A549 (cell line): ENCODE measurements around the gene PZP. TPM values are rescaled to one million over a fixed set of nuclear protein-coding genes. Genes with fewer than 3 reads are reported as not detected.

Experiments used
- ATAC-seq, 2 experiments: fragments of 200-7000 bp in 1 of 2; fragments of >200 bp in 1 of 2; cut with Nextera tagmentation in 1 of 2; cut with Tn5 transposase in 1 of 2; 3 replicates each; pipeline versions ENCODE4 v1.8.0 to v1.9.1; 2018 to 2020; ENCODE audit warnings: mild to moderate bottlenecking in 1 of 2, moderate library complexity in 1 of 2
- CTCF ChIA-PET: fragments of 300-600 bp; sonication (Branson Sonifier 250); formaldehyde crosslinking; extraction: SDS; loops from one replicate; lab custom pipeline; 2021; ENCODE audit warnings: antibody characterized with exemption, inconsistent platforms; lab: Yijun Ruan, JAX
- POLR2A ChIA-PET: fragments of 350-600 bp; formaldehyde crosslinking; extraction: SDS; loops from one replicate; lab custom pipeline; 2021; ENCODE audit warnings: antibody characterized with exemption, inconsistent platforms; lab: Yijun Ruan, JAX
- DNase-seq, 2 experiments: peaks; one replicate each; pipeline versions ENCODE4 v3.0.0 to v3.0.0-alpha.2; 2011 to 2016; ENCODE audit warnings: low read depth in 1 of 2, low spot score in 1 of 2
- FAIRE-seq: peaks from 2 replicates; lab custom pipeline; 2011; peaks lifted over from hg19 to GRCh38; lab: Jason Lieb, UNC
- H3K27ac ChIP-seq, 2 experiments: fragments of >200 bp; sonication (Bioruptor Twin); formaldehyde crosslinking; 3 replicates each; pipeline ENCODE4 v1.5.1; 2016 to 2017
- H3K4me1 ChIP-seq: fragments of >200 bp; sonication (Bioruptor Twin); formaldehyde crosslinking; 3 replicates; pipeline ENCODE4 v1.6.1; 2016
- H3K4me2 ChIP-seq: fragments of >200 bp; sonication (Bioruptor Twin); formaldehyde crosslinking; 3 replicates; pipeline ENCODE4 v1.6.1; 2016
- H3K4me3 ChIP-seq: fragments of >200 bp; sonication (Bioruptor Twin); formaldehyde crosslinking; 3 replicates; pipeline ENCODE4 v1.5.1; 2016
- H3K9me3 ChIP-seq: fragments of >200 bp; sonication (Bioruptor Twin); formaldehyde crosslinking; 3 replicates; pipeline ENCODE4 v1.6.1; 2016
- BCL3 ChIP-seq: fragments of >200 bp; sonication (Bioruptor Twin); formaldehyde crosslinking; IDR thresholded peaks from 3 replicates; pipeline ENCODE4 v1.6.1; 2016
- CBX2 ChIP-seq: fragments of 200-600 bp; sonication (generic); IDR thresholded peaks from 2 replicates; pipeline ENCODE4 v1.6.1; 2016; ENCODE audit warnings: low read depth, mild to moderate bottlenecking, borderline replicate concordance
- CBX8 ChIP-seq: fragments of 200-600 bp; sonication (generic); IDR thresholded peaks from 2 replicates; pipeline ENCODE4 v1.6.1; 2016
- CHD4 ChIP-seq: fragments of 200-600 bp; sonication (generic); IDR thresholded peaks from 2 replicates; pipeline ENCODE4 v1.6.1; 2016; ENCODE audit warnings: antibody characterized with exemption, mild to moderate bottlenecking, borderline replicate concordance
- CTCF ChIP-seq: fragments of >200 bp; sonication (Bioruptor Twin); formaldehyde crosslinking; IDR thresholded peaks from 3 replicates; pipeline ENCODE4 v1.5.1; 2016
- EHF ChIP-seq: fragments of 250-450 bp; sonication (Bioruptor Pico); IDR thresholded peaks from 2 replicates; pipeline ENCODE4 v1.5.0; 2020; ENCODE audit warnings: mild to moderate bottlenecking
- EP300 ChIP-seq, 2 experiments: fragments of >200 bp; sonication (Bioruptor Twin); formaldehyde crosslinking; IDR thresholded peaks; 2 replicates in 1 of 2; 3 replicates in 1 of 2; pipeline ENCODE4 v1.6.1; 2016 to 2017
- ESRRA ChIP-seq: fragments of 150-350 bp; IDR thresholded peaks from 2 replicates; pipeline ENCODE4 v1.6.1; 2014; ENCODE audit warnings: mild to moderate bottlenecking, low read length, borderline replicate concordance
- FOSL2 ChIP-seq, 2 experiments: fragments of 450-650 bp in 1 of 2; fragments of >200 bp in 1 of 2; sonication (Bioruptor Twin) in 1 of 2; formaldehyde crosslinking; IDR thresholded peaks; 2 replicates each; pipeline versions ENCODE4 v1.5.0 to v1.6.1; 2016 to 2020; ENCODE audit warnings: mild to moderate bottlenecking in 1 of 2, moderate library complexity in 1 of 2
- FOXS1 ChIP-seq: fragments of 250-450 bp; sonication (Bioruptor Pico); IDR thresholded peaks from 2 replicates; pipeline ENCODE4 v1.5.0; 2020; ENCODE audit warnings: mild to moderate bottlenecking, moderate library complexity
- JUNB ChIP-seq: fragments of >200 bp; sonication (Bioruptor Twin); formaldehyde crosslinking; IDR thresholded peaks from 2 replicates; pipeline ENCODE4 v1.6.1; 2016
- KDM1A ChIP-seq: fragments of 200-600 bp; sonication (generic); IDR thresholded peaks from 2 replicates; pipeline ENCODE4 v1.6.1; 2016; ENCODE audit warnings: low read depth, mild to moderate bottlenecking
- MAZ ChIP-seq: fragments of 150-350 bp; IDR thresholded peaks from 2 replicates; pipeline ENCODE4 v1.6.1; 2014; ENCODE audit warnings: antibody characterized with exemption, low read depth, low read length, borderline replicate concordance
- NFE2L2 ChIP-seq: fragments of 150-350 bp; conservative IDR thresholded peaks from 2 replicates; pipeline ENCODE4 v1.6.1; 2014; ENCODE audit warnings: low read length
- NR3C1 ChIP-seq: fragments of >200 bp; sonication (Bioruptor Twin); formaldehyde crosslinking; IDR thresholded peaks from 3 replicates; pipeline ENCODE4 v1.6.1; 2017
- PHF8 ChIP-seq: fragments of 200-600 bp; sonication (generic); IDR thresholded peaks from 2 replicates; pipeline ENCODE4 v1.6.1; 2016; ENCODE audit warnings: low read depth, mild to moderate bottlenecking, antibody characterized with exemption, moderate library complexity, borderline replicate concordance
- POLR2AphosphoS2 ChIP-seq: conservative IDR thresholded peaks from 2 replicates; pipeline ENCODE4 v1.6.1; 2012; ENCODE audit warnings: low read length, improper control_type of control experiment, inconsistent platforms
- RNF2 ChIP-seq: fragments of 200-600 bp; sonication (generic); IDR thresholded peaks from 2 replicates; pipeline ENCODE4 v1.6.1; 2016; ENCODE audit warnings: low read depth, mild to moderate bottlenecking, antibody characterized with exemption, moderate library complexity, borderline replicate concordance
- SMC3 ChIP-seq: fragments of >200 bp; sonication (Bioruptor Twin); formaldehyde crosslinking; IDR thresholded peaks from 3 replicates; pipeline ENCODE4 v1.6.1; 2018; ENCODE audit warnings: inconsistent platforms
- WGBS: methylation state at CpG from one replicate; pipeline ENCODE4 v1.1.6; 2017; ENCODE audit errors: missing lambda C conversion rate; 5-methylcytosine and 5-hydroxymethylcytosine counted together
- polyA plus RNA-seq, 4 experiments: library from polyadenylated mRNA; depleted of rRNA in 3 of 4; stranded (reverse); fragments of >200 nt; fragmentation: RNase III in 1 of 4; extraction: RNeasy Plus Mini Kit Qiagen cat#74134 plus additional on column Dnase treatment in 1 of 4; gene quantifications; 2 replicates in 3 of 4; 3 replicates in 1 of 4; pipeline ENCODE4 v1.2.3, GENCODE V29; 2011 to 2017
- TF ChIP-seq, protein P1 (sequence below): fragments of 200-600 bp; sonication (generic); IDR thresholded peaks from 2 replicates; pipeline ENCODE4 v1.6.1; 2016; ENCODE audit warnings: antibody characterized with exemption, mild to moderate bottlenecking, moderate library complexity

PZP gene
- polyA plus RNA-seq, 2 of the 4 experiments (the other 2 are of a cell fraction): not detected

- DNase-seq: no peak
- POLR2A ChIA-PET: no interaction called here
- no peak for ATAC-seq
- no peak overlapping the region for H3K4me2 ChIP-seq
- no peaks in the 10 kb centered on the region for H3K9me3 ChIP-seq
- WGBS: 3% methylated on average over 1 of the region's 1 CpG
- no peak for FAIRE-seq
- no peak overlapping the region for H3K27ac ChIP-seq
- TF ChIP-seq CBX8 (no peak), SMC3 (no peak), EP300 (IDR thresholded peaks at IDR 0.05) (no peak), MAZ (no peak), NFE2L2 (no peak), BCL3 (no peak), EHF (CRISPR knock-in tag) (no peak), PHF8 (no peak), POLR2AphosphoS2 (no peak), CHD4 (no peak), JUNB (no peak), KDM1A (no peak), FOXS1 (CRISPR knock-in tag) (no peak)
- TF ChIP-seq, protein P1, sequence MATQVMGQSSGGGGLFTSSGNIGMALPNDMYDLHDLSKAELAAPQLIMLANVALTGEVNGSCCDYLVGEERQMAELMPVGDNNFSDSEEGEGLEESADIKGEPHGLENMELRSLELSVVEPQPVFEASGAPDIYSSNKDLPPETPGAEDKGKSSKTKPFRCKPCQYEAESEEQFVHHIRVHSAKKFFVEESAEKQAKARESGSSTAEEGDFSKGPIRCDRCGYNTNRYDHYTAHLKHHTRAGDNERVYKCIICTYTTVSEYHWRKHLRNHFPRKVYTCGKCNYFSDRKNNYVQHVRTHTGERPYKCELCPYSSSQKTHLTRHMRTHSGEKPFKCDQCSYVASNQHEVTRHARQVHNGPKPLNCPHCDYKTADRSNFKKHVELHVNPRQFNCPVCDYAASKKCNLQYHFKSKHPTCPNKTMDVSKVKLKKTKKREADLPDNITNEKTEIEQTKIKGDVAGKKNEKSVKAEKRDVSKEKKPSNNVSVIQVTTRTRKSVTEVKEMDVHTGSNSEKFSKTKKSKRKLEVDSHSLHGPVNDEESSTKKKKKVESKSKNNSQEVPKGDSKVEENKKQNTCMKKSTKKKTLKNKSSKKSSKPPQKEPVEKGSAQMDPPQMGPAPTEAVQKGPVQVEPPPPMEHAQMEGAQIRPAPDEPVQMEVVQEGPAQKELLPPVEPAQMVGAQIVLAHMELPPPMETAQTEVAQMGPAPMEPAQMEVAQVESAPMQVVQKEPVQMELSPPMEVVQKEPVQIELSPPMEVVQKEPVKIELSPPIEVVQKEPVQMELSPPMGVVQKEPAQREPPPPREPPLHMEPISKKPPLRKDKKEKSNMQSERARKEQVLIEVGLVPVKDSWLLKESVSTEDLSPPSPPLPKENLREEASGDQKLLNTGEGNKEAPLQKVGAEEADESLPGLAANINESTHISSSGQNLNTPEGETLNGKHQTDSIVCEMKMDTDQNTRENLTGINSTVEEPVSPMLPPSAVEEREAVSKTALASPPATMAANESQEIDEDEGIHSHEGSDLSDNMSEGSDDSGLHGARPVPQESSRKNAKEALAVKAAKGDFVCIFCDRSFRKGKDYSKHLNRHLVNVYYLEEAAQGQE: no peak
- no peak overlapping the region for H3K4me3 ChIP-seq
- CTCF ChIA-PET: no interaction called here
- H3K4me1 ChIP-seq: no peaks in the 10 kb centered on the region
Measured at GRCh38 chr12:9243999-9244649, 35.9 kb upstream of the PZP start.

- Histone ChIP-seq H3K4me2 (no peak overlapping the region), H3K27ac (no peak overlapping the region), H3K4me3 (no peak overlapping the region), H3K4me1 (no peaks in the 10 kb centered on the region), H3K9me3 (no peaks in the 10 kb centered on the region)
- TF ChIP-seq CHD4 (no peak), CBX2 (no peak), FOSL2 (IDR thresholded peaks at IDR 0.05) (no peak), FOSL2 (CRISPR knock-in tag; IDR thresholded peaks at IDR 0.05) (no peak), RNF2 (no peak), ESRRA (no peak), CTCF (no peak), NR3C1 (no peak)
- POLR2A ChIA-PET: no interaction called here
- no peak for DNase-seq
- CTCF ChIA-PET: no interaction called here
- no peak for FAIRE-seq
- ATAC-seq: no peak
- WGBS: 15% methylated on average over 3 of the region's 3 CpGs
Measured at GRCh38 chr12:9241301-9241700, 33.1 kb upstream of the PZP start.
